ENCODE results near the gene SPATS2.

Gene SPATS2

GRCh38 chr12:49566361-49566760 lies 199.1 kb downstream of the SPATS2 start:
- H3K4me3 ChIP-seq (ENCODE audit: low read depth, low read length) = no peak overlapping the region
- TF ChIP-seq CTCF (IDR thresholded peaks at IDR 0.05; ENCODE audit: borderline replicate concordance, insufficient read depth, low read depth, low read length) = no peak

GRCh38 chr12:49567302-49567610 lies 200.0 kb downstream of the SPATS2 start:
- H3K4me3 ChIP-seq (ENCODE audit: low read depth, low read length) = peak overlapping the region; percentile 92
- TF ChIP-seq CTCF (IDR thresholded peaks at IDR 0.05; ENCODE audit: borderline replicate concordance, insufficient read depth, low read depth, low read length) = no peak

GRCh38 chr12:49567611-49568441 lies 200.6 kb downstream of the SPATS2 start, which contains the start of gene MCRS1:
Gene MCRS1 (minus strand): TSS chr12:49568142. CDS start chr12:49566731, 1,411 bp downstream.
- H3K4me3 ChIP-seq (ENCODE audit: low read depth, low read length) = peak within 1 kb of the TSS; percentile 92
- no peak for TF ChIP-seq CTCF (IDR thresholded peaks at IDR 0.05; ENCODE audit: borderline replicate concordance, insufficient read depth, low read depth, low read length)

- TF ChIP-seq CTCF (IDR thresholded peaks at IDR 0.05; ENCODE audit: borderline replicate concordance, insufficient read depth, low read depth, low read length) = no peak
- H3K4me3 ChIP-seq (ENCODE audit: low read depth, low read length) = peak overlapping the region; percentile 92
Measured at GRCh38 chr12:49568442-49569162, 201.3 kb downstream of the SPATS2 start.

Data from GM12875 (cell line).